ENCODE results near the gene VWA5B2. TPM values are rescaled to one million over a fixed set of nuclear protein-coding genes. Genes with fewer than 3 reads are reported as not detected.
A peak's percentile ranks its signal among the peaks of the same experiment; 100 is the strongest.

Gene VWA5B2
- total and polyA plus RNA-seq, 11 donors, result 0.11 TPM; not detected in 10

GRCh38 chr3:184218814-184219213, 10.6 kb upstream of the VWA5B2 start:
- 49 to 58% (median 57%) methylated on average over 4 of the region's 4 CpGs for WGBS, 4 donors
- no peak overlapping the region for H3K4me3 ChIP-seq
- peaks cover 0 to 10% (median 0%) of the 10 kb centered on the region in 9 donors for H3K27me3 ChIP-seq
- ATAC-seq (no peak), DNase-seq (no peak)
- H3K4me1 ChIP-seq, result no peaks in the 10 kb centered on the region
- H3K27ac ChIP-seq, result no peak overlapping the region
- intact Hi-C loops (cut with DNase I), result no loop called here
- H3K9me3 ChIP-seq, result no peaks in the 10 kb centered on the region
- H3K36me3 ChIP-seq, result no peaks in the 10 kb centered on the region
- no peak for TF ChIP-seq CTCF (IDR thresholded peaks at IDR 0.05)
- no peak for TF ChIP-seq POLR2A (IDR thresholded peaks at IDR 0.05)

- no peaks in the 10 kb centered on the region for H3K9me3 ChIP-seq
- intact Hi-C loops (cut with DNase I), result no loop called here
- WGBS, 4 donors, result 78 to 91% (median 85%) methylated on average over 3 of the region's 3 CpGs
These were observed 6.9 kb upstream of the VWA5B2 start for GRCh38 chr3:184222521-184222920.

GRCh38 chr3:184223946-184224345, 5.4 kb upstream of the VWA5B2 start:
- Histone ChIP-seq H3K27me3 (peaks cover 0 to 37% (median 0%) of the 10 kb centered on the region in 9 donors), H3K36me3 (no peaks in the 10 kb centered on the region), H3K4me1 (peaks cover 0 to 2% (median 0%) of the 10 kb centered on the region in 12 donors), H3K9me3 (no peaks in the 10 kb centered on the region), H3K4me3 (no peak overlapping the region), H3K27ac (no peak overlapping the region)
- no peak for DNase-seq
- intact Hi-C loops (cut with DNase I), result no loop called here
- no peak for ATAC-seq
- 75 to 86% (median 83%) methylated on average over 3 of the region's 3 CpGs for WGBS, 4 donors
- TF ChIP-seq POLR2A (IDR thresholded peaks at IDR 0.05) (no peak), CTCF (IDR thresholded peaks at IDR 0.05) (no peak)

More at GRCh38 chr3:184222521-184222920, 6.9 kb upstream of the VWA5B2 start:
- H3K36me3 ChIP-seq, result no peaks in the 10 kb centered on the region
- H3K27me3 ChIP-seq, result peaks cover 0 to 24% (median 0%) of the 10 kb centered on the region in 9 donors
- H3K4me3 ChIP-seq, result no peak overlapping the region
- ATAC-seq, result no peak
- H3K27ac ChIP-seq, result no peak overlapping the region
- H3K4me1 ChIP-seq, result no peaks in the 10 kb centered on the region
- TF ChIP-seq CTCF (IDR thresholded peaks at IDR 0.05), result no peak
- TF ChIP-seq POLR2A (IDR thresholded peaks at IDR 0.05), result no peak
- DNase-seq, result no peak

- no peaks in the 10 kb centered on the region for H3K36me3 ChIP-seq
- H3K4me1 ChIP-seq, result peaks cover 0 to 22% (median 12%) of the 10 kb centered on the region in 12 donors
- ATAC-seq (peak in 1 of 4 donors; percentile 34), DNase-seq (no peak)
- H3K27ac ChIP-seq, result no peak overlapping the region
- no peak for TF ChIP-seq POLR2A (IDR thresholded peaks at IDR 0.05)
- peak; percentile 53 to 81 (median 66) for TF ChIP-seq CTCF (IDR thresholded peaks at IDR 0.05)
- H3K4me3 ChIP-seq, result no peak overlapping the region
- intact Hi-C loops (cut with DNase I), result loop anchor here in 1 of 10 donors (2.0 kb wide), 1 partner anchor 21 kb away; the partner anchor contains the start of genes ALG3 and EEF1AKMT4
- peaks cover 20 to 63% (median 32%) of the 10 kb centered on the region in 9 donors for H3K27me3 ChIP-seq
- no peaks in the 10 kb centered on the region for H3K9me3 ChIP-seq
- 54 to 64% (median 55%) methylated on average over 2 of the region's 2 CpGs for WGBS, 4 donors
These were observed 1.9 kb upstream of the VWA5B2 start for GRCh38 chr3:184227481-184227935.
